ENCODE data around the gene ADCY5.

The ADCY5 gene

DNA sequence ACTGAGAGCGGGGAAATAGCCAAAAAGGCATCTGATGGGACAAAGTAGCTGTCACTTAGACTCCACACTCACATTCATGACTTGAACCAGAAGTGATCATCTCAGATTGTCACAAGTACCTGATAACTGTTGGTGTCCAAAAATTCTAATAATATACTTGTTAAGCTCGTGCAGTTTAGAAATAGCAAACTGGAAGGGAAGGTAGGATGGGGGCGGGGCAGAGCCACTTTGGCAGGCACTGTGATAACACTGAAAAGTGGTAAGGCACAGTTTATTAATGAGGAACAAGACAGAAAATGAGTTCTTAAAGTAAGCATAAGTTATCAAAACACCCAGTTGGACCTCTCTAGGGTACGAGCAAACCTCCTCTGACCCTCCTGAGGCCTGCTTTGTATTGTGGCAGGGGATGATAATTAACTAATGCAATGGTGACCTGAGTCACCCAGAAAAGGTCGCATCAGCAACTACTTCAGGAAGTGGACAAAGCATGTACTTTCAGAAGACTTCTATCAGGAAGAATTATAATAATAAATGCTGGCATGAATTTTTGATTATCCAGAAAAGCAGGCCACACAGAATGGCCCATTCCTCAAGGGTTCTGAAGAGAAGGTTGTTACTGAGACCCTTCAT lies 54.4 kb downstream of the ADCY5 start:
- Histone ChIP-seq H3K9ac (no peak overlapping the region), H3K9me3 (replicated peaks in 1 of 11) (no peaks in the 10 kb centered on the region), H4K20me1 (0 out of 22 replicates have a peak, but pooled peaks cover 0 to 5% (median 0%) of the 10 kb centered on the region in 11 experiments), H3K36me3 (no peaks in the 10 kb centered on the region), H3K27me3 (no peaks in the 10 kb centered on the region), H3K4me3 (no peak overlapping the region), H3K27ac (peak overlapping the region in 1 of 11 experiments; percentile 13; a peak in 1 of 22 replicates), H3K4me1 (peaks cover 0 to 22% (median 13%) of the 10 kb centered on the region in 10 experiments; a peak in 13 of 20 replicates), H3K4me2 (peak overlapping the region in 3 of 11 experiments; percentile 21 to 52 (median 39); a peak in 6 of 22 replicates)
- no peak for TF ChIP-seq Cebpa-rat (IDR thresholded peaks at IDR 0.05)

DNA sequence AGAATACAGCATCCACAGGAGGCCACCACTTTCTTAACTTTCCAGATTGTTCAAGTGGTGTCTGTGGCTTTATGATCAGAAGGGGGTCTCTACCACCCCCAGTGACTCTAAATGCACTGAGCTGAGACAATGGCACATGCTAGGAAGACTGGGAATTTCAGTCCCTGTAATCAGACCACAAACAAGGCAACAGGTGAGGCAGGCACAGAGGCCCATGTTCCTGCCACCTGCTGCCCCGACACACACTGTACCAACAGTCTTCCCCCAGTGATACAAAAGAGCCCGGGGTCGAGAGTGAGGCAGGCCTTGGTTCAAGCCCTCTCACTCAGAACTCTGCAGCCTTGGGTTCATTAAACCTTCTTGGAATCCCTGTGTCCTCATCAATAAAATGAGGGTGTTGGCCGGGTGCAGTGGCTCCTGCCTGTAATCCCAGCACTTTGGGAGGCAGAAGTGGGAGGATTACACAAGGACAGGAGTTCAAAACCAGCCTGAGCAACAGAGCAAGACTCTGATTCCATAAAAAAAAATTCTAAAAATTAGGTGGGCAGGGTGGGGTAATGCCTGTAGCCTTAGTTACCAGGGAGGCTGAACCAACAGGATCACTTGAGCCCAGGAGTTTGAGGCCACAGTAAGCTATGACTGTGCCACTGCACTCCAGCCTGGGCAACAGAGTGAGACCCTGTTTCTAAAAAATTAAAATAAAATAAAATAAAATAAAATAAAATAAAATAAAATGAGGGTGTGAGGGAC lies 55.8 kb downstream of the ADCY5 start:
- no peak overlapping the region for H3K9ac ChIP-seq
- TF ChIP-seq Cebpa-rat (IDR thresholded peaks at IDR 0.05): no peak
- no peaks in the 10 kb centered on the region for H3K36me3 ChIP-seq
- H3K4me1 ChIP-seq: peaks cover 0 to 22% (median 13%) of the 10 kb centered on the region in 10 experiments; a peak in 13 of 20 replicates
- no peak overlapping the region for H3K4me2 ChIP-seq
- no peak overlapping the region for H3K27ac ChIP-seq
- no peaks in the 10 kb centered on the region for H3K27me3 ChIP-seq
- H3K4me3 ChIP-seq: no peak overlapping the region
- no peaks in the 10 kb centered on the region for H3K9me3 ChIP-seq (replicated peaks in 1 of 11)
- H4K20me1 ChIP-seq: no peaks in the 10 kb centered on the region

DNA sequence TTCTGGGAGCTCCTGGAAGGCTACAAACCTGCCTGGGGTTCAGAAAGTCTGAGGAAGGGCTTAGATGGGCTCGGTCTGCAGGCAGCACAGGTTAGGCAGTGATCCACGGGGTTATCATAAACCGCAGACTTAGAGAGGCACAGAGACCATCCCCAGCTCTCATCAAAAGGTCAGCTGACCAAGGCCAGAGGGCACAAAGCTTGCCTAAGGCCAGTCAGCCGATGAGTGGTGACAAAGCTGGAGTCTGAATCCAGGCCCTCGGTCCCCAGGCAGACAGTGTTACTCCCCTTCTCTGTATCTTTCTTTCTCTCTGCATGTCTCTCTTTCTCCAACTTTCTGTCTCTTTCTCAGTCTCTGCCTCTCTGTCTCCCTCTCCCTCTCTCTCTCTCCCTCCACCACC lies 56.5 kb downstream of the ADCY5 start:
- H3K4me3 ChIP-seq: no peak overlapping the region
- TF ChIP-seq Cebpa-rat (IDR thresholded peaks at IDR 0.05): no peak

DNA sequence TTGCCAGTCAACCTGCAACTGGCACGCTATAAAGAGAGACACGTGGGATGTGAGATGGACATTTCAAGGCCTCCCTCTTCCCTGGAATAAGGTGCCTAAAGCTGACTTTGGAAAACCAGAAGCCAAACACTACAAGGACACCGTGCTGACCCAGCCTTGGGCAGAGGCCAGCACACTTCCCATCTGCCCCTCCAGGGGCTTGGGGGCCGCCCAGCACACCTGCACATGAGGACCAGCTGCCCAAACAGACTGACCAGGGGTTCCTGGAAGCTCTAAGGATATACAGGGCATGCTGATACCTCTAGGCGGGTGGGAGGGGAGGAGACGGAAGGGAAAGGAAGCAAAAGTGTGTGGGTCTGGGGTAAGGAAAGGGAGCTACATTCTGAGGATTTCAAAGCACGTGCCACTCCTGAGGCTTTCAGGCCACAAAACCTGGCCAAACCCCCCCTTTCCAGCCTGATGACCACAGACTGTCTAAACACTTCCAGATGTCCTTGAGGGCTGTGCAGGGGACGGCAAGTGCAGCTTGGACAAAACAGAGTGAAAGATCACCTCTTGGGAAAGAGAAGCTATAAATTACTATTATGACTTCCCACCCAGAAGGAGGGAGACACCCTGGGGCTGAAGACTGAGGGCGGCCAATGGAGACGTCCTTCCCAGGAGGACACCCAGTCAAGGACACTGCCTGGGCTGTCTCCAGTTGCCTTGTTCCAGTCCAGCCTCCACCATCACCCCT lies 57.9 kb downstream of the ADCY5 start:
- Histone ChIP-seq H3K27me3 (no peaks in the 10 kb centered on the region), H3K9me3 (replicated peaks in 1 of 11) (no peaks in the 10 kb centered on the region), H3K9ac (no peak overlapping the region), H3K4me2 (peak overlapping the region in 1 of 11 experiments; percentile 26; a peak in 1 of 22 replicates), H3K27ac (no peak overlapping the region), H3K36me3 (no peaks in the 10 kb centered on the region), H3K4me3 (no peak overlapping the region), H3K4me1 (peaks cover 5 to 25% (median 18%) of the 10 kb centered on the region in 10 experiments; a peak in 18 of 20 replicates), H4K20me1 (no peaks in the 10 kb centered on the region)
- no peak for TF ChIP-seq Cebpa-rat (IDR thresholded peaks at IDR 0.05)

More for the DNA sequence above, 56.5 kb downstream of the ADCY5 start:
- H3K36me3 ChIP-seq: no peaks in the 10 kb centered on the region
- no peak overlapping the region for H3K4me2 ChIP-seq
- H4K20me1 ChIP-seq: no peaks in the 10 kb centered on the region
- H3K27ac ChIP-seq: no peak overlapping the region
- H3K9ac ChIP-seq: no peak overlapping the region
- H3K27me3 ChIP-seq: no peaks in the 10 kb centered on the region
- peaks cover 0 to 22% (median 11%) of the 10 kb centered on the region in 10 experiments; a peak in 13 of 20 replicates for H3K4me1 ChIP-seq
- H3K9me3 ChIP-seq (replicated peaks in 1 of 11): no peaks in the 10 kb centered on the region

DNA sequence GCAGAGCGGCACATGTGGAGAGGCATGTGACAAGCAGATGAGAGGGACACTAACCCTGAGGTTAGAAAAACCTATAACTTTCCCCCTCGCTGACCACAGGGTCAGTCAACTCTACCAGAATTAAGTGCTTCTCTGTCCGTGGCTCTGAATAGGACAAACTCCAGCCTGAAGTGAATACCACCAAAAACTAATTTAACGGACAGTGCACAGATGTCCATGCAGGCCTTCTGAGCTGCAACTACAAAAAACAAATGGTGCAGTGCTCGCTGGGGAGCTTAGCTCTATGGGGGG lies 59.3 kb downstream of the ADCY5 start:
- Histone ChIP-seq H3K36me3 (no peaks in the 10 kb centered on the region), H3K4me3 (no peak overlapping the region), H3K9ac (no peak overlapping the region), H3K27me3 (no peaks in the 10 kb centered on the region), H3K9me3 (replicated peaks in 1 of 11) (no peaks in the 10 kb centered on the region), H4K20me1 (no peaks in the 10 kb centered on the region), H3K4me1 (peaks cover 5 to 26% (median 11%) of the 10 kb centered on the region in 10 experiments; a peak in 18 of 20 replicates), H3K27ac (no peak overlapping the region), H3K4me2 (no peak overlapping the region)
- no peak for TF ChIP-seq Cebpa-rat (IDR thresholded peaks at IDR 0.05)

DNA sequence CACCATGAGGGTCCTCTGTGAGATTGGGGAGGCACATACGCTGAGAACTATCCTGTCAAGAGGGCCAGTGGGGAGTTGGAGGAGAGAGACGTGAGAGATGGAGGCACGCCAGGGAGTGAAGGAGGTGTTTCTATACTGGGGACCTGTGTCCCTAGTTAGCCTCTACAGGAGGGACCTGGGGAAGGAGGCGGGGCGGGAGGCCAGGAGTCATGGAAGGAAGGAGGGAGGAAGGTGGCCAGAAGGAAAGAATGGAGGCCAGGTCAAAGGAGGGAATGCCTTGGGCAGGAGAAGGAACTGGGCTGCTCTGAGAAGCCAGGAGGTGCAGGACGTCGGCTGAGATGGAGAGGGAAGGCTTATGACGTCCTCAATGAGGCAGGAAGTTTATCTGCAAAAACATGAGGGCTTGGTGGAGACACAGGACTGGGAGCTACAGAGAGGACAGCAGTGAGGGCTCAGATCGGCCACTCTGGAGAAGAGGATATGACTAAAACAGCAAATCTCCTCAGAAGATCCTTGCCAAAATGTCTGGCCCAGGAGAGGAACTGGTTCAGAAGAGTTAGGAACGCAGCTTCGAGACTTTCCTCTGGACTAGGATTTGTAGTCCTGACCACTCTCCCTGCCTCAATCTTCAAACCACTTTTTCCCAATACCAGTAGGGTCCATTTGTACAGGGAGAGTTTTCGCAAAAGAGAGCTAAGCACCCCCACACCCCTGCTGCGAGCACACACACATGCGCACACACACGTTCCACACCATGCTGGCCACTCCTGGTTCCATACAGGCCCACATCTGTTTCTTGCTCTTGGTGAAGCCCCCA lies 59.9 kb downstream of the ADCY5 start:
- Histone ChIP-seq H3K27ac (no peak overlapping the region), H4K20me1 (no peaks in the 10 kb centered on the region), H3K27me3 (no peaks in the 10 kb centered on the region), H3K9ac (no peak overlapping the region), H3K4me2 (no peak overlapping the region), H3K4me3 (no peak overlapping the region), H3K36me3 (no peaks in the 10 kb centered on the region), H3K4me1 (peaks cover 4 to 26% (median 7%) of the 10 kb centered on the region in 10 experiments; a peak in 16 of 20 replicates), H3K9me3 (replicated peaks in 1 of 11) (no peaks in the 10 kb centered on the region)
- TF ChIP-seq Cebpa-rat (IDR thresholded peaks at IDR 0.05): no peak

DNA sequence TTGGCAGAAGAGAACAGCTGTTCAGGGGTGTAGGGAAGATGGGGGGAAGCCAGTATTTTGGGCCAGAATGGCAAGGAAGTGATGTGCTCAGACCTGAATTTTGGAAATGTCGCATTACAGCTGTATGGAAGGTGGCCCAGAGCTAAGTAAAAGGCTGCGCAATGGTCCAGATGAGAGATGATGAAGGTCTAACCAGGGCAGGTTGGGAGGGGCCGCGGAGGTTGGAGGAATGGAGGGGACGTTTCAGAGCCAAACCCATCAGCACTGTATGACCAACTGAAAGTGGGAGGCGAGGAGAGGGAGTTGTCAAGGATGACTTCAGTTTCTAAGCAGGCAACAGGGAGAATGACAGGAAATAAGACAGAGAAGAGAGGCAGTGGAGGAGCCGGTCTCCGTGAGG lies 60.8 kb downstream of the ADCY5 start:
- TF ChIP-seq Cebpa-rat (IDR thresholded peaks at IDR 0.05): no peak
- Histone ChIP-seq H3K9ac (no peak overlapping the region), H3K4me3 (no peak overlapping the region), H3K4me2 (no peak overlapping the region), H3K27me3 (no peaks in the 10 kb centered on the region), H3K36me3 (no peaks in the 10 kb centered on the region), H3K27ac (no peak overlapping the region), H3K9me3 (replicated peaks in 1 of 11) (no peaks in the 10 kb centered on the region), H3K4me1 (peaks cover 4 to 26% (median 7%) of the 10 kb centered on the region in 10 experiments; a peak in 15 of 20 replicates), H4K20me1 (no peaks in the 10 kb centered on the region)

DNA sequence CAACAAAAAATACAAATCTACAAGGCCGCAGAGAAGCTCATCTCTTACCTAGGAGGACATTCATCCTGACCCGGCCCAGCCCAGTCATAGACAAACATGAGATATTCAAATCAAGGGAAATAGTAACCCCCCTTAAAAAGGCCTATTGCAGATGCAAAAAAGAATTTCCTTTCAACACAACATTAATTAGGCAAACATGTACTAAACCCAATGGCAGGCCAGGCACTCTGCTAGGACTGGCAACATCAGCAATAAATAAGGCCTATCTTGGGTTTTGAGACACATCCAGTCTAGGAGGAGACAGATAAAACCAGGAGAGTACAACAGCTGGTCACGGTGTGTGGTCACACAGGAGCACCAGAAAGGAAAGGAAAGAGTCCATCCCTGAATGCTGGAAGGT lies 61.4 kb downstream of the ADCY5 start:
- Histone ChIP-seq H3K9ac (no peak overlapping the region), H3K27me3 (no peaks in the 10 kb centered on the region), H3K9me3 (replicated peaks in 1 of 11) (no peaks in the 10 kb centered on the region), H3K4me3 (no peak overlapping the region), H3K36me3 (no peaks in the 10 kb centered on the region), H3K4me2 (no peak overlapping the region), H4K20me1 (no peaks in the 10 kb centered on the region), H3K4me1 (peaks cover 4 to 26% (median 7%) of the 10 kb centered on the region in 10 experiments; a peak in 15 of 20 replicates), H3K27ac (no peak overlapping the region)
- TF ChIP-seq Cebpa-rat (IDR thresholded peaks at IDR 0.05): no peak
